Right ventricle myocardium inferior (tissue), 1 donor: ENCODE measurements around the gene LRP1. TPM values are rescaled to one million over a fixed set of nuclear protein-coding genes. Genes with fewer than 3 reads are reported as not detected.

Source experiments
- ATAC-seq: fragments of 200-7000 bp; cut with Tn5 transposase; one replicate; pipeline ENCODE4 v1.9.1; 2020; ENCODE audit warnings: mild to moderate bottlenecking, moderate library complexity
- DNase-seq: peaks from one replicate; pipeline ENCODE4 v3.0.0; 2021; ENCODE audit errors: missing footprints
- intact Hi-C: fragments of 100-400 bp; cut with DNase I; formaldehyde crosslinking; loops from one replicate; pipeline ENCODE4 v1.11.0; 2022
- long read RNA-seq: library from polyadenylated mRNA; unstranded; transcript quantifications from one replicate; pipeline ENCODE4 v2.0.0, GENCODE V29; 2021
- total RNA-seq: library from RNA; stranded (reverse); fragmentation: NEBNext Ultra II Directional; extraction: Animal tissue kit (Norgen Biotek cat#: 25700); gene quantifications from one replicate; pipeline ENCODE4 v1.2.1, GENCODE V29; 2021
- donor health status: DM: no; HTN: yes; CAD: no; lungs with severe emphysema.

Gene LRP1
- total RNA-seq: 143 TPM
- long read RNA-seq, partial matches to known transcripts: 41 of 45 reads
- long read RNA-seq, other reads (novel, unspliced or antisense): 4 of 45 reads

GRCh38 chr12:57127726-57128518 lies at the start of gene LRP1:
Gene LRP1 (plus strand): TSS chr12:57128483. CDS start chr12:57128965, 482 bp downstream.
- DNase-seq: peak; percentile 90
- peak; percentile 87 for ATAC-seq
- intact Hi-C loops: loop anchor here (2.0 kb wide), 1 partner anchor 21 kb away; no protein-coding TSS in a partner anchor

GRCh38 chr12:57078519-57079404 lies 49.5 kb upstream of the LRP1 start, which contains the start of gene NEMP1:
Gene NEMP1 (minus strand): TSS chr12:57078791. CDS start chr12:57078745, 46 bp downstream.
- intact Hi-C loops: loop anchor here (1.0 kb wide), 1 partner anchor 9 kb away; no protein-coding TSS in a partner anchor

GRCh38 chr12:57079821-57080220 lies 48.5 kb upstream of the LRP1 start:
- ATAC-seq (no peak), DNase-seq (no peak)
- intact Hi-C loops: loop anchor here (1.0 kb wide), 1 partner anchor 7 kb away; no protein-coding TSS in a partner anchor

More at GRCh38 chr12:57078519-57079404, 49.5 kb upstream of the LRP1 start, which contains the start of gene NEMP1:
- ATAC-seq: peak; percentile 100
- DNase-seq: peak; percentile 96

- intact Hi-C loops: no loop called here
- DNase-seq: no peak
- ATAC-seq: no peak
Measured at GRCh38 chr12:57080855-57081254, 47.4 kb upstream of the LRP1 start.

GRCh38 chr12:57085999-57086492 lies 42.2 kb upstream of the LRP1 start:
- DNase-seq: no peak
- intact Hi-C loops: no loop called here
- no peak for ATAC-seq

GRCh38 chr12:57086493-57087009 lies 41.7 kb upstream of the LRP1 start:
- ATAC-seq (no peak), DNase-seq (no peak)
- intact Hi-C loops: loop anchor here (1.0 kb wide), 1 partner anchor 7 kb away; no protein-coding TSS in a partner anchor

- intact Hi-C loops: loop anchor here (1.0 kb wide), 1 partner anchor 8 kb away; no protein-coding TSS in a partner anchor
- ATAC-seq: peak; percentile 70
- DNase-seq: peak; percentile 96
Measured at GRCh38 chr12:57087010-57087690, 41.1 kb upstream of the LRP1 start.

- peak; percentile 66 for ATAC-seq
- intact Hi-C loops: loop anchor here (1.0 kb wide), 2 partner anchors 9 to 24 kb away; no protein-coding TSS in a partner anchor
Measured at GRCh38 chr12:57087691-57088353, 40.5 kb upstream of the LRP1 start.

GRCh38 chr12:57088354-57089270 lies 39.7 kb upstream of the LRP1 start, which contains the start of gene NAB2:
Gene NAB2 (plus strand): TSS chr12:57089114. CDS start chr12:57089272, 158 bp downstream.
- DNase-seq (peak; percentile 99), ATAC-seq (peak; percentile 86)
- intact Hi-C loops: loop anchor here (1.0 kb wide), 1 partner anchor 24 kb away; no protein-coding TSS in a partner anchor

More at GRCh38 chr12:57087691-57088353, 40.5 kb upstream of the LRP1 start:
- peak; percentile 91 for DNase-seq

- ATAC-seq (no peak), DNase-seq (peak; percentile 89)
- intact Hi-C loops: no loop called here
Measured at GRCh38 chr12:57089271-57090245, 38.7 kb upstream of the LRP1 start.

- no peak for DNase-seq
- no peak for ATAC-seq
- intact Hi-C loops: no loop called here
Measured at GRCh38 chr12:57090490-57090889, 37.8 kb upstream of the LRP1 start.

- intact Hi-C loops: no loop called here
- ATAC-seq (no peak), DNase-seq (peak; percentile 2)
Measured at GRCh38 chr12:57090924-57091637, 37.2 kb upstream of the LRP1 start.

GRCh38 chr12:57091638-57092528 lies 36.4 kb upstream of the LRP1 start:
- intact Hi-C loops: no loop called here
- DNase-seq: peak; percentile 42
- ATAC-seq: no peak

GRCh38 chr12:57092529-57092862 lies 35.8 kb upstream of the LRP1 start:
- DNase-seq (no peak), ATAC-seq (no peak)
- intact Hi-C loops: no loop called here
